ENCODE data around the gene CASP7.

GRCh38 chr10:113713640-113713982 is 33.9 kb downstream of the CASP7 start:
- TF ChIP-seq NR1H2 (CRISPR knock-in tag; IDR thresholded peaks at IDR 0.05) = no peak
- TF ChIP-seq CTCF (IDR thresholded peaks at IDR 0.05) = no peak
- TF ChIP-seq CBFB (CRISPR knock-in tag; IDR thresholded peaks at IDR 0.05; ENCODE audit: low read depth) = no peak
- no peak for TF ChIP-seq ZNF532 (CRISPR knock-in tag; IDR thresholded peaks at IDR 0.05; ENCODE audit: borderline replicate concordance)
- no peak for TF ChIP-seq USF2 (CRISPR knock-in tag; IDR thresholded peaks at IDR 0.05)
- TF ChIP-seq FOXP1 (CRISPR knock-in tag; IDR thresholded peaks at IDR 0.05; ENCODE audit: borderline replicate concordance) = no peak
- no peak for TF ChIP-seq TCF7 (CRISPR knock-in tag; IDR thresholded peaks at IDR 0.05; ENCODE audit: low read depth)
- no peak for TF ChIP-seq MAX (CRISPR knock-in tag; IDR thresholded peaks at IDR 0.05)
- no peak for TF ChIP-seq E2F5 (CRISPR knock-in tag; IDR thresholded peaks at IDR 0.05)
- TF ChIP-seq ZNF512 (CRISPR knock-in tag; IDR thresholded peaks at IDR 0.05; ENCODE audit: borderline replicate concordance) = no peak
- no peak for TF ChIP-seq GTF2I (CRISPR knock-in tag; conservative IDR thresholded peaks at IDR 0.05)
- no peak for TF ChIP-seq ZNF317 (CRISPR knock-in tag; IDR thresholded peaks at IDR 0.05; ENCODE audit: borderline replicate concordance, low read depth)
